H1 (cell line): Measurements from ENCODE around the gene CCDC88C. TPM values are rescaled to one million over a fixed set of nuclear protein-coding genes. Genes with fewer than 3 reads are reported as not detected.

Source experiments
- CTCF ChIA-PET: fragments of 300-600 bp; sonication (Branson Sonifier 250); formaldehyde crosslinking; loops from one replicate; lab custom pipeline; 2021; ENCODE audit not compliant: partially characterized antibody; lab: Charles Lee
- POLR2A ChIA-PET: fragments of 300-600 bp; sonication (Branson Sonifier 250); formaldehyde crosslinking; loops from one replicate; lab custom pipeline; 2021; ENCODE audit warnings: inconsistent platforms; ENCODE audit not compliant: partially characterized antibody; lab: Charles Lee
- DNase-seq, 2 experiments: peaks; one replicate each; pipeline versions ENCODE4 v3.0.0 to v3.0.0-alpha.2; 2010 to 2022; ENCODE audit warnings: low spot score in 2 of 2, low read depth in 1 of 2, mixed read lengths in 1 of 2
- FAIRE-seq: peaks from 2 replicates; lab custom pipeline; 2011; peaks lifted over from hg19 to GRCh38; lab: Jason Lieb, UNC
- H2AFZ ChIP-seq: 2 replicates; pipeline ENCODE4 v1.8.1; 2012; ENCODE audit warnings: low read length, inconsistent platforms
- H2AK5ac ChIP-seq: 2 replicates; pipeline ENCODE4 v1.6.1; 2013; ENCODE audit warnings: low read depth, low read length
- H2BK120ac ChIP-seq: replicated peaks from 2 replicates; pipeline ENCODE3; 2013; ENCODE audit warnings: low read depth, low read length, inconsistent platforms
- H2BK12ac ChIP-seq: 2 replicates; pipeline ENCODE4 v1.6.1; 2013; ENCODE audit warnings: low read depth, low read length
- H2BK15ac ChIP-seq: 2 replicates; pipeline ENCODE4 v1.6.1; 2013; ENCODE audit warnings: low read length
- H2BK20ac ChIP-seq: 2 replicates; pipeline ENCODE4 v1.6.1; 2013; ENCODE audit warnings: low read length
- H2BK5ac ChIP-seq: 2 replicates; pipeline ENCODE4 v1.6.1; 2013; ENCODE audit warnings: low read depth, low read length
- H3K14ac ChIP-seq: 2 replicates; pipeline ENCODE4 v1.6.1; 2013; ENCODE audit warnings: inconsistent platforms; ENCODE audit not compliant: insufficient read length
- H3K18ac ChIP-seq: 2 replicates; pipeline ENCODE4 v1.6.1; 2013; ENCODE audit warnings: low read length; ENCODE audit errors: extremely low read depth
- H3K23ac ChIP-seq: 2 replicates; pipeline ENCODE4 v1.6.1; 2013; ENCODE audit warnings: inconsistent platforms; ENCODE audit not compliant: insufficient read length
- H3K23me2 ChIP-seq: 2 replicates; pipeline ENCODE4 v1.6.1; 2013; ENCODE audit warnings: low read depth, low read length
- H3K27ac ChIP-seq: 2 replicates; pipeline ENCODE4 v1.6.1; 2011; ENCODE audit warnings: low read depth, low read length, inconsistent platforms
- H3K27me3 ChIP-seq, 4 experiments: replicated peaks in 1 of 4; 1 replicate in 1 of 4; 2 replicates in 3 of 4; pipeline versions ENCODE4 v1.6.1 to v1.8.1; 2011 to 2013; ENCODE audit warnings: low read length in 3 of 4, mild to moderate bottlenecking in 3 of 4, inconsistent platforms in 2 of 4, mixed read lengths in 2 of 4, moderate library complexity in 1 of 4; ENCODE audit not compliant: control insufficient read depth in 3 of 4, insufficient read depth in 3 of 4; ENCODE audit errors: extremely low read depth in 1 of 4
- H3K36me3 ChIP-seq, 4 experiments: 2 replicates each; pipeline versions ENCODE4 v1.6.1 to v1.8.1; 2011 to 2013; ENCODE audit warnings: mild to moderate bottlenecking in 4 of 4, low read length in 3 of 4, moderate library complexity in 2 of 4, control low read depth in 1 of 4, inconsistent platforms in 1 of 4; ENCODE audit not compliant: insufficient read depth in 4 of 4, control insufficient read depth in 2 of 4
- H3K4ac ChIP-seq: replicated peaks from 2 replicates; pipeline ENCODE3; 2013; ENCODE audit warnings: low read length, low read depth, mixed read lengths, inconsistent platforms; ENCODE audit not compliant: insufficient read length
- H3K4me1 ChIP-seq, 4 experiments: replicated peaks in 1 of 4; 1 replicate in 1 of 4; 2 replicates in 3 of 4; pipeline versions ENCODE4 v1.6.1 to v1.8.1; 2011 to 2013; ENCODE audit warnings: low read length in 3 of 4, inconsistent platforms in 2 of 4, mixed read lengths in 1 of 4; ENCODE audit not compliant: insufficient read depth in 4 of 4, control insufficient read depth in 3 of 4
- H3K4me2 ChIP-seq, 2 experiments: 2 replicates each; pipeline versions ENCODE4 v1.6.1 to v1.8.1; 2011 to 2013; ENCODE audit warnings: low read depth in 2 of 2, low read length in 2 of 2, control low read depth in 1 of 2, inconsistent platforms in 1 of 2, mild to moderate bottlenecking in 1 of 2; ENCODE audit not compliant: insufficient read depth in 1 of 2
- H3K4me3 ChIP-seq, 4 experiments: fragments of 200-600, 300-600 bp in 1 of 4; sonication (generic), shearing (Covaris generic), sonication (Bioruptor Twin) in 1 of 4; 2 replicates each; pipeline versions ENCODE4 v1.5.1 to v1.8.1; 2011 to 2016; ENCODE audit warnings: low read length in 4 of 4, low read depth in 3 of 4, control low read depth in 2 of 4, inconsistent platforms in 2 of 4, mild to moderate bottlenecking in 2 of 4, mixed read lengths in 1 of 4, moderate library complexity in 1 of 4; ENCODE audit not compliant: insufficient read depth in 2 of 4; ENCODE audit errors: extremely low read depth in 1 of 4
- H3K56ac ChIP-seq: replicated peaks from 2 replicates; pipeline ENCODE3; 2013; ENCODE audit warnings: low read depth, mild to moderate bottlenecking, mixed read lengths, low read length, inconsistent platforms; ENCODE audit not compliant: insufficient read length
- H3K79me1 ChIP-seq: 2 replicates; pipeline ENCODE4 v1.6.1; 2013; ENCODE audit warnings: low read depth, low read length, control low read depth
- H3K79me2 ChIP-seq, 2 experiments: 2 replicates each; pipeline versions ENCODE4 v1.6.1 to v1.8.1; 2012 to 2013; ENCODE audit warnings: low read length in 2 of 2, mild to moderate bottlenecking in 2 of 2, inconsistent platforms in 1 of 2; ENCODE audit not compliant: insufficient read depth in 2 of 2, control insufficient read depth in 1 of 2
- H3K9ac ChIP-seq, 4 experiments: replicated peaks in 1 of 4; 1 replicate in 1 of 4; 2 replicates in 3 of 4; pipeline versions ENCODE4 v1.6.1 to v1.8.1; 2011 to 2013; ENCODE audit warnings: low read depth in 3 of 4, low read length in 3 of 4, control low read depth in 2 of 4, mild to moderate bottlenecking in 2 of 4, moderate library complexity in 2 of 4, inconsistent platforms in 1 of 4; ENCODE audit errors: extremely low read depth in 1 of 4
- H3K9me3 ChIP-seq, 2 experiments: 2 replicates each; pipeline versions ENCODE4 v1.6.1 to v1.8.1; 2012 to 2013; ENCODE audit warnings: mild to moderate bottlenecking in 2 of 2, moderate library complexity in 2 of 2, control low read depth in 1 of 2, inconsistent platforms in 1 of 2, low read depth in 1 of 2, low read length in 1 of 2, mixed read lengths in 1 of 2; ENCODE audit not compliant: insufficient read depth in 2 of 2
- H4K20me1 ChIP-seq, 2 experiments: replicated peaks in 1 of 2; 2 replicates each; pipeline versions ENCODE3 to v1.8.1; 2011 to 2013; ENCODE audit warnings: inconsistent platforms in 2 of 2, low read length in 2 of 2, mild to moderate bottlenecking in 1 of 2; ENCODE audit not compliant: insufficient read depth in 2 of 2, control insufficient read depth in 1 of 2
- H4K5ac ChIP-seq: 2 replicates; pipeline ENCODE4 v1.6.1; 2013; ENCODE audit warnings: low read length, low read depth, mixed read lengths, inconsistent platforms; ENCODE audit not compliant: insufficient read length
- H4K8ac ChIP-seq: 2 replicates; pipeline ENCODE4 v1.8.0; 2013; ENCODE audit warnings: mild to moderate bottlenecking, moderate library complexity, low read length, inconsistent platforms; ENCODE audit not compliant: insufficient read depth; ENCODE audit errors: extremely low read depth
- H4K91ac ChIP-seq: replicated peaks from 2 replicates; pipeline ENCODE3; 2013; ENCODE audit warnings: low read length, mixed read lengths, inconsistent platforms; ENCODE audit not compliant: insufficient read length
- SIRT6 ChIP-seq: IDR thresholded peaks from one replicate; pipeline ENCODE4 v1.7.1; 2012; ENCODE audit warnings: low read length, inconsistent platforms
- SUZ12 ChIP-seq: fragments of 200-600 bp; sonication (generic); IDR thresholded peaks from 2 replicates; pipeline ENCODE4 v1.6.1; 2012; ENCODE audit warnings: mild to moderate bottlenecking, inconsistent platforms, low read length, moderate library complexity, mixed read lengths
- WGBS, 2 experiments: shearing (Covaris generic) in 1 of 2; methylation state at CpG; one replicate each; pipeline versions ENCODE4 v1.1.6 to v1.1.7; 2013 to 2015; ENCODE audit warnings: low lambda C conversion rate in 2 of 2, mixed read lengths in 2 of 2, inconsistent platforms in 1 of 2, low coverage in 1 of 2, missing lambda C conversion rate in 1 of 2; ENCODE audit not compliant: insufficient replicate concordance in 2 of 2, insufficient coverage in 1 of 2, insufficient read length in 1 of 2; ENCODE audit errors: extremely low coverage in 1 of 2, missing lambda C conversion rate in 1 of 2; 5-methylcytosine and 5-hydroxymethylcytosine counted together
- polyA plus RNA-seq, 7 experiments: library from polyadenylated mRNA; depleted of rRNA in 3 of 7; stranded (reverse) in 5 of 7; unstranded in 2 of 7; fragments of >200 nt in 5 of 7; fragments of 200-250 nt in 2 of 7; gene quantifications; 1 replicate in 5 of 7; 2 replicates in 1 of 7; 4 replicates in 1 of 7; pipeline versions ENCODE4 v1.2.1 to v1.2.3, GENCODE V29; 2011 to 2013; ENCODE audit warnings: missing spikeins in 2 of 7, mixed read lengths in 2 of 7
- total RNA-seq: library from RNA; stranded (reverse); fragmentation: NEBNext Ultra II Directional; extraction: Animal tissue kit (Norgen Biotek cat#: 25700); gene quantifications from 2 replicates; pipeline ENCODE4 v1.2.1, GENCODE V29; 2021

The CCDC88C gene
- total and polyA plus RNA-seq, 2 of the 8 experiments (the other 6 are each of a cell fraction or from before 2014, with no cell fraction given) = 10.3 to 57.7 TPM

- 0 out of 2 replicates have a peak overlapping the region, but pooled peaks have one; percentile 24 for H3K27ac ChIP-seq
- no peak for FAIRE-seq
- CTCF ChIA-PET = interaction anchor here (0.9 to 2.0 kb wide), 5 partner anchors 17 to 53 kb away, joined by 3 to 9 read pairs (median 5); no protein-coding TSS in a partner anchor
Observed at GRCh38 chr14:91306547-91306946, 111.1 kb downstream of the CCDC88C start.

More at GRCh38 chr14:91306547-91306946, 111.1 kb downstream of the CCDC88C start:
- Histone ChIP-seq H2BK5ac (0 out of 2 replicates have a peak overlapping the region, but pooled peaks have one; percentile 52), H3K18ac (no peak overlapping the region), H3K23me2 (peaks cover 2% of the 10 kb centered on the region), H3K4ac (no peak overlapping the region), H3K23ac (no peak overlapping the region), H4K5ac (no peak overlapping the region), H3K36me3 (peaks cover 10 to 47% (median 27%) of the 10 kb centered on the region in 4 experiments), H2AK5ac (no peak overlapping the region), H2BK12ac (no peak overlapping the region), H3K4me2 (peak overlapping the region; percentile 43 to 52; a peak in 2 of 4 replicates), H4K91ac (no peak overlapping the region), H3K4me1 (peaks cover 7 to 31% (median 23%) of the 10 kb centered on the region in 4 experiments; a peak in 6 of 7 replicates), H4K20me1 (peaks cover 0 to 6% of the 10 kb centered on the region in 2 experiments), H2AFZ (no peak overlapping the region), H3K27me3 (no peaks in the 10 kb centered on the region)
- WGBS, 2 experiments = 87% methylated on average over 3 of the region's 3 CpGs; no CpG with 5 or more reads in 1 of the 2 experiments
- no peak for DNase-seq
- TF ChIP-seq SUZ12 = no peak
- TF ChIP-seq SIRT6 = no peak
- TF ChIP-seq, all 59 proteins: peak for 0
- Histone ChIP-seq H3K79me2 (no peaks in the 10 kb centered on the region), H2BK20ac (no peak overlapping the region), H4K8ac (no peak overlapping the region), H2BK15ac (0 out of 2 replicates have a peak overlapping the region, but pooled peaks have one; percentile 46), H3K9me3 (no peaks in the 10 kb centered on the region), H2BK120ac (no peak overlapping the region), H3K4me3 (no peak overlapping the region), H3K9ac (no peak overlapping the region), H3K14ac (no peak overlapping the region), H3K56ac (no peak overlapping the region), H3K79me1 (no peaks in the 10 kb centered on the region)
- POLR2A ChIA-PET = interaction anchor here (1.1 to 1.2 kb wide), 2 partner anchors 70 to 111 kb away, joined by 3 to 4 read pairs; partner anchors contain the start of gene CCDC88C
